CD4-positive, alpha-beta T cell treated with Interleukin-1 beta for 1 hour (primary cell): ENCODE results near the gene DAO.
"Not testable (repeated sequence)": the region's sequence is repeated elsewhere in the genome, so short reads cannot be mapped to it uniquely, and the experiment has no call there.

Experiments
- DNase-seq, 2 donors: peaks; one replicate each; pipeline ENCODE4 v3.0.0-alpha.2; 2020 to 2022

DAO gene

DNA sequence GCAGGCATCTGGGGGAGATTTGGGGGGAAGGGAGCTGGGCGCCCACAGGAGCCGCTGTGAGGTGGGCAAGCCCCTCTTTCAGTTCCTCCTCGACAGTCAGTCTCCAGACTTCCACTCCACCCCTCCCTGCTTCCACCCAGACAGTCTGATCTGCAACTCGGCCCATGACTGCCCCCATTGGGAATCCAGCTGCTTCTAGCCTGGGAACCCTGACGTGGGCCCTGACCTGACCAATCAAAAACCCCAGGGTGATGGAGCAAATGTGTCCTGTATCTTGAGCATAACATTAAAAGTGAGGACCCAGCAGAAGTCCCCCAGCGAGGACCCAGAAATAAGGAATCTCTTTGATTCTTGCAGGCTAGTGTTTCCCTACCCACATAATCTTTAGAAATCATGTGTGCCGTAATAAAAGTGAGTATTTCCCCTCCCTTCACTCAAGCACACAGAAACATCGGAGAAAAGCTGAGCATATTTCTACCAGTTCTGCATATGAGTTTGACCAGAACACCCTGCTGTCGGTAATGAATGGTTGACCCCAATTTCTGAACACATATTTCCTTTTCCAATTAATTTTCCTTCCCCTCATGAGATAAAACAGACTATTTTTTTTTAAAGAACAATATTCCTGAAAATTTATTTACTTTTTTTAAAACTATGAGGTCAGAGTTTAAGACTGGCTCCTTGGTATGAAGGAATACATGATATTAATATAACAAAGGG is 28.9 kb upstream of the DAO start:
- peak; percentile 19 to 69 for DNase-seq

DNA sequence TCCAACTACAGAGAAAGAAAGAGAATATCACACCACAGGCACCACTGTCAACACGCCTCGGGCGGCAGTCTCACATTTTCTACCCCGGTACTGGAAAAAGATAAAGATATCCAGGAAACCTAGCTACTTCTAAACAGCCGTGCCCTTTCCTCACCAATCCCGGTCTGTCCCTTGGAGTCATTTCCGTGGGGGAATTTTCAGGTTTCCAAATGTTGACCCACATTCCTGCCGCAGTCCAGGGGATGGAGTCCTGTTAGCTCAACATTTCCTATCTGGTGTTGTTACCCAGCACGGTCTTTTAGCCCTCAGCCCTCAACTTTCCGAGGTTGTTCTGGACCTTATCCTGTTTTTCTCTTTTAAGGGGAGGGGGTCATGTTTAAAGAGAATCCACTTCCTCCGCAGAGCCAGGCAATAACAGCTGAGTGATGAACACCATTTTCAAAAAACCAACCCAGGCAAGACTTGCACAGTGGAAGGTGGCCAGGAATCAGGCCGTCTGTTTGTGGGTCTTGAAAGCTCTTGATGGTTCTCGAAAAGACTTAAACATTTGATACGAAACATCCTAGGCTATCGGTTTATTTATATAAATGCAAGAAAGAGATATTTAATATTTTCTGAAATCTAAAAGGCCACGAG is 27.1 kb upstream of the DAO start:
- no peak for DNase-seq

DNA sequence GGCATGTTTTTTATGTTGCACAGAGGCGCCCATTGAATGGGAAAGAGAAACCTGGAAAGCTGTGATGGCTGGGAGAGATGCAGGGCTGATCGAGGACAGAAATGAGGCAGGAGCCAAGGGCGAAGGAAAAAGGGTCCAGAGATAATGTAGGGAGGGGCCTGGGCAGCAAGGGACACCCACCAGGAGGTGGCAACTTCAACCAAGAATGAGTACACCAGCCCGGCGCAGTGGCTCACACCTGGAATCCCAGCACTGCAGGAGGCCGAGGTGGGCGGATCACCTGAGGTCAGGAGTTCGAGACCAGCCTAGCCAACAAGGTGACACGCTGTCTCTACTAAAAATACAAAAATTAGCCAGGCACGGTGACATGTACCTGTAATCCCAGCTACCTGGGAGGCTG is 26.5 kb upstream of the DAO start:
- no peak for DNase-seq

DNA sequence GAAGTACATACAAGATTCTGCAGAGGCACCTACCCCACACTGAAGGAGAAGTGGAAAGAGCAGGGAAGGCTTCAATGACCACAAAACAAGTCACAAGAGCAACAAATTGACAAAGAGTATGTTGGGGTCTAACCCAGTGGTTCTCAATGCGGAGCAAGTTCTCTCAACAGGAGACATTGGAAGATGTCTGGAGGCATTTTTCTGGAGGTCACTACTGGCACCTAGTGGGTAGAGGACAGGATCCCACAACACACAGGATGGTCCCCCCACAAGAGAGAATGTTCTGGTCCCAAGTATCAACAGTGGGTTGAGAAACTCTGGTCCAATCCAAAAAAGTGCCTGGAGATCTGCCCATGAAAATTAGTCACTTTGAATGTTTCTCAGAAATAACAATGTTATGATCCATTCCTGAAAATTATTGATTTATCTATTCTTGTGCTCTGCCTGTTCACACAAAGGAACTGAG is 25.9 kb upstream of the DAO start:
- DNase-seq: no peak

DNA sequence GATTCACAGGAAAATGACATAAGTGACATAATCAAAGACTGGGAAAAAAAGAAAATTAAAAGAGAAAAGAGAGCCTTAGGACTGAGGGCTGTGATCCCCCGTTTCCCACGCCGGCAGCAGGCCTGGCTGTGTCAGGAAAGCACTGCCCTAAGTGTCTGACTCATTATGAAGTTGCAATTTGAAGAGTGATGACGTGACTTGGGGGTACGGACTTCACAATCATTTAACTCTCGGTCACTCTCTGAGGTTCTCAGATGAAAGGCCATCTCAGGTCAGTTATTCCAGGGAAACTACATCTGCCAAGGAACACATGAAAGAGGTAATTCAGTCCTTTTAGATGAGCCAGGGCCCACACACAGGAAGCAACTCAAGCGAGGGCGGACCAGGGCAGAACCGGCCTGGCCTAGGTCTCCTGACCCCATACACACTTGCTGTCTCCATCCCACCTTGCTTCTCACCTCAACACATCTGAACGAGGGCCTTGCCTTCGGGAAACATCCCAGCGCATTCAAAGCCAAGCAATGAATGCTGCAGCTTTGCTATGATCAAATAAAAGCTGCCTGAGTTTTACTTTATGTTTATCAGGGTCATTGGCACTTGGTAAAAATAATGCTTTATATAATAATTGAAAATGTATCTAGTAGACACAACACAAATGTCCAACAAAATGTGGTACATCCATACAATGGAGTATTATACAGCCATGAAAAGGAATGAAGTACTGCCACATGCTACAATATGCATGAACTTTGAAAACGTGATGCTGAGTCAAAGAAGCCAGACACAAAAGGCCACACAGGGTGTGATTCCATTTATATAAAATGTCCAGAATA is 25.2 kb upstream of the DAO start:
- DNase-seq: peak in 1 of 2 donors; percentile 46

DNA sequence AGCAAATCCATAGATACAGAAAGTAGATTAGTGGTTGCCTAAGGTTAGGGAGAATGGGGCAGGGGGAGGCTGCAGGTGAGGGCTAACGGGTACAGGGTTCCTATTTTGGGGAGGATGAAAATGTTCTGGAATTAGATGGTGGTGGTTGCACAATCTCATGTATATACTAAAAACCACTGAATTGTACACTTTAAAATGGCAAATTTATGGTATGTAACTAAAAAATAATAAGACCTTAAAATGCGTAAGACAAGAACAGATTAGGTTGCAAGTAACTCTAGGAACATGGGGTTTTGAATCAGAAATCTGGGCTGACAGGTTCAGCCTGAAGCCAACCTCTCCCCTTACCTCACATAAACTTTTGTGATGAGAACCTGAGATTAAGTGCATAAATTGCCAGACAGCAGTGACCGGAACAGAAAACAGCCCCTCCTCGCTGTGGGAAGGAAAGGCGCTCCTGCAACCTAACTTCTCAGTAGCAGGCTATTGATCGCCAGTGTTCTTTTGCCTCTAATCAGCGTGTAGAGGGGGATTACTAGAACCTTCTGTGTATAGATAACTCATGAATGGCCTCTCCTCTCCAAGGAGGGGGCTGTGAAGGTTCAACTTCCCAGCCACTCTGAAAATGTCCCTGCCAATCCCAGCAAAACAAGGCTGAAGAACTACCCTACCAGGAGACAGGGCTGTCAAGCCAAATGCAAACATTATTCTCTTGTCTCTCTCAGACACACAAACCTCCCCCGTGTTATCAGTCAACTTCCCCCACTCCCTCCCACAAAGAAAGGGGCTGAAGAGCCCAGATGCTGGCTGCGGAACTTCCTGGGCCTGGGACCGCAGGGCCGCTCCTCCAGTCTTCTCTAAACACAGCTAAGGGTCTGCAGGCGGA is 24.4 kb upstream of the DAO start:
- no peak for DNase-seq

DNA sequence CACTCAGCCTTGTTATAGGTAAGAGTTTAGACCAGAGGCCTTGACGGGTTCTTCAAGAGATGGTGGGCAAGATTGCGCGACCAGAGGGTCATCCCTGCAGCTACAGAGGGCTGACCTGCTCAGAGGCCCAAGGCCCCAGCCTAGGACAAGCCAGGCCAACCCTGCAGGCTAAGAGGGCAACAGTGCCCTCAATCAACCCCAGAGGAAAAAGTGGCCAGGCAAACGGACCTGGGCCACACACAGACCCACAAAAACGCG is 23.8 kb upstream of the DAO start:
- no peak for DNase-seq

DNA sequence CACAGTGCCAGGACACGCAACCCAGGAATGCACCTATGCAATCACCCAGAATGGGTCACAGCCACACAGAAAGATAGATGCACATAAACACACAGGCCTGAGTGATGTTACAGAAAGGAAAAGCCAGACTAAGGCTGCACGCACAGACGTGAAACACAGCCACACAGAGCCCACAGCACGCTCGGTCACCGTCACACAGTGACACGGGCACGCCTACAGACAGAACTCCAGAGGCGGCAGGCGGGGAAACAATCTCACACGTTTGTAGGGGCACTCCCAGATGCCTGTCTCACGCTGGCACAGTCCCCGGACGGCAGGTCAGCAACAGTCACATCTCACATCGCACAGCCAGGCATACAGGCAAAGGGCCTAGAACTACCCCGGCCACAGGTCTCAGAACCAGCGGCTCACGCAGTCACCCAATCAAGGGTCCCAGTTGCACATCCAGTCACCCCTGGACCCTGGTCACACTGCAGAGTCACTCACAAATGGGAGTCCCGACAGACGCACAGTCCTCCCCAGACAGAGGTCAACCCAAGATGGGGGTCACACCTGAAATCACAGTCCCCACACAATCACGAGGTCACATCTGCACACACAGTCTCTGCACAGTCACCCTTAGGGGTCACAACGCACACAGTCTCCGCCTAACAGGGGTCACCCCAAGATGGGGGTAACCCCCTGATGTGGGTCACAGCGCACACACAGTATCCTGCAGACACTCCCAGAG is 23.3 kb upstream of the DAO start:
- peak; percentile 55 to 69 for DNase-seq

DNA sequence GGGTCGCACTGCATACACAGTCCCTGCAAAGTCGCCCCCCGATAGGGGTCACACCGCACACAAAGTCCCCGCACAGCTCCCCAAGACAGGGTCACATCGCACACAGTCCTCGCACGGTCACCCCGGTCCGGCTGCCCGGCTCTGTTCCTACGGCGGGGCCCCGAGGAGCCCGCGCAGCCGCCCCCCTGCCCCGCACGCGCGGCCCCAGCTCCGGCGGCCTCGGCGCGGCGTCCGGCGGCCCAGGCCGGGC is 22.8 kb upstream of the DAO start:
- DNase-seq: no peak

DNA sequence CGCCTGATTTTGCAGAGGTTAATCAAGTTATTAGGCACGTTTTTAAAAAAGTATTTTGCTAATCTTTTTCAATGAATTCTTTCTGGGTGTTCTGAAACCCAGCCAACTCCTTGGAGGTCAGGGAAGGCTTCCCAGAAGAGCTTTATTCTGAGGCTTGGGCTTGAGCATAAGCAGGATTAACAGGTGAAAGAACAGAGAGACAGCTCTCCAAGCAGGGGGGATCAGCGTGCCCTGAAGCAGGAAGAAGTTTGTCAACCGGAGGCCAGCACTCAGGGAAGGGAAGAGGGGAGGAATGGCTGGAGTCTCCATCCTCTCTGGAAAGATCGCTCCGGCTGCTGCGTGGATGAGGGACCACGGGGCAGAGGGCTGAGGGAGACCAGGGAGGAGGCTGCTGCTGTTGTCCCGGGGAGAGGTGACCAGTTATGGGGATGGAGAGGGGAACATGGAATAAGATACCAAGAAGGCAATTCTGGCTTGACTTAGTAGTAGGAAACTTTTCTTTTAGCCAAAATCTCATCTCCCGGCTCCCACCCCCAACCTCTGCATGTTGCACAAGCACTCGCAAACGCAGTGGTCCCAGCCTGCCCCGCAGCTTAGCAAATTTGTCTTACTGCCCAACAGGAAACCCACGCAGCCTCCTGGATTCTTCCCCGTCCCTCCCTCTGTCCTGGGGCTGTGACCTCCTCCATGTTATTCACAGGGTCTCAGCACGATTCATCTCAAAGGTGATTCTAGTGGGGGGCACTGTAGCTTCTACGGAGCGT is 21.4 kb upstream of the DAO start:
- DNase-seq: no peak

DNA sequence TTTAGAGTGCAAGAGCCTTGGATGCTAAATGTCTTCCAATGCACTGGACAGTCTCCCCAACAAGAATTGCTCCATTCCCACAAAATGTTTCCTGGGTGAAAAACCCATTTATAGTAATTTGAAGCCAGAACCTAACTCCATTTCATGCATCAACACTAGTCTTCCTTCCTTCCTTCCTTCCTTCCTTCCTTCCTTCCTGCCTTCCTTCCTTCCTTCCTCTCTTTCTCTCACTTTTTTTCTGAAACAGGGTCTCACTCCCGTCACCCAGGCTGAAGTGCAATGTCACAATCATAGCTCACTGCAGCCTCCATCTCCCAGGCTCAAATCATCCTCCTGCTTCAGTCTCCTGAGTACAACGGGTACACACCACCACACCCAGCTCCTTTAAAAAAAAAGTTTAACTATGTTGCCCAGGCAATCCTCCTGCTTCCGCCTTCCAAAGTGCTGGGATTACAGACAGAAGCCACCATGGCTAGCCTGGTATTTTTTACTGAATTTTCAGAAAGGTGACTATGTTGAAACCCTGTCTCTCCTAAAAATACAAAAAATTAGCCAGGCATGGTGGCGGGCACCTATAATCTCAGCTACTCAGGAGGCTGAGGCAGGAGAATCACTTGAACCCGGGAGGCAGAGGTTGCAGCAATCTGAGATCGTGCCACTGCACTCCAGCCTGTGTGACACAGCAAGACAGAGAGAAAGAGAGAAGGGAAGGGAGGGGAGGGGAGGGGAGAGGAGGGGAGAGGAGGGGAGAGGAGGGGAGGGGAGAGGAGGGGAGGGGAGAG is 20.6 kb upstream of the DAO start:
- not testable (repeated sequence) for DNase-seq

DNA sequence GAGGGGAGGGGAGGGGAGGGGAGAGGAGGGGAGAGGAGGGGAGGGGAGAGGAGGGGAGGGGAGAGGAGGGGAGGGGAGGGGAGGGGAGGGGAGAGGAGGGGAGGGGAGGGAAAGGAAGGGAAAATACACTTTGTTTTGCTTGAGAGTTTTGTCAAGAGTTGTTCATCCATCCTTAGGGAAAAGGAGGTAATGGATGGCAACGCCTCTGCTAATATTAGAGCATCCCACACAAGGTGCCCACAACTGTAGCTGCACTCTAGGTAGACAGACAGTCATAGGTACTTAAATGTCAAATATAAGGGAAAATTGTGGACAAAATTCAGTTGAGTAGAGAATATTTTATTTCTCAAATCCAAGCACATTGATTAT is 20.0 kb upstream of the DAO start:
- no peak for DNase-seq

DNA sequence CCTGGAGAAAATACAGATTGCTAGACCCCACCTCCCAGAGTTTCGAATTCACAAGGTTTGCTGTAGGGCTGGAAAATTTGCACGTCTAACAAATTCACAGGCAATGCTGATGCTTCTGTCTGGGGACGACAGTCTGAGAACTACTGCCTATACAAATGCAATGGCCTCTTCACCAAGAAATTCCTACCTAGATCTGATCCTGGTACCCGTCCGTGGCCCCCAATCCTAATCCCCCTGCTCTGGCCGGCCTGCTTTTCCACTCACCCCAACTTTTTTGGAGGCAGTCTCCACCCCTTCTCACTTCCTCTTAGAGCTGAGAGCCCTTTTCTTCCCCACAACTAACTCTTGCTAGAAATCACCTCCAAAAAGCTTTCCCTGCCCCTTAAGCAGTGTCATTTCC is 19.4 kb upstream of the DAO start:
- no peak for DNase-seq

DNA sequence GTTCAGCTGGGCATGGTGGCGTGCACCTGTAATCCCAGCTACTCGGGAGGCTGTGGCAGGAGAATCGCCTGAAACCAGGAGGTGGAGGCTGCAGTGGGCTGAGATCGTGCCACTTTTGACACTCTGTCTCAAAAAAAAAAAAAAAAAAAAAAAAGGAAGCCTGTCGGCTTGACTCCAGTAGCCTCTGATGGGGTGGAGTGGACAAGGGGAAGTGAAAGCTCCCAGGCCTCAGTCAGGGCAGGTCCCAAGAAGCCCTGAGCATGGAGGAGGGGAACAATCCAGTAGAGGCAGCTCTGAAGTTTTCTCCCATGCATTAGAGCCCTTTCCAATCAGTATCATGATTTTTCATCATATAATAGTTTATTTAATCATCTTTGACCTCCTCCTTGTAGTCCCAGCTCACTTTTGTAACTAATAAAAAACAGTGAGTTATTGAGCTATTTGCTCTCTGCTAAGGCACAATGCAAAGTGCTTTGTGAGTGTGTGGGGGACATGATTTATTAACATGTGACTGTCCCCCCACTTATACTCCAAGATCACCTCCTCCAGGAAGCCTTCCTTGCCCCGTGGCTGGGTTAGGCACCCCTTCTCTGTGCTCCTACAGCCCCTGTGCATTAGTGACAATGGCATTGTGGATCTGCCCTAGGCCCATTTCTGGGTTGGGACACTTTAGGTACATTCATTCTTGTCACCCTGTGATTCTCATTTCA is 17.9 kb upstream of the DAO start:
- DNase-seq: peak; percentile 21 to 65

DNA sequence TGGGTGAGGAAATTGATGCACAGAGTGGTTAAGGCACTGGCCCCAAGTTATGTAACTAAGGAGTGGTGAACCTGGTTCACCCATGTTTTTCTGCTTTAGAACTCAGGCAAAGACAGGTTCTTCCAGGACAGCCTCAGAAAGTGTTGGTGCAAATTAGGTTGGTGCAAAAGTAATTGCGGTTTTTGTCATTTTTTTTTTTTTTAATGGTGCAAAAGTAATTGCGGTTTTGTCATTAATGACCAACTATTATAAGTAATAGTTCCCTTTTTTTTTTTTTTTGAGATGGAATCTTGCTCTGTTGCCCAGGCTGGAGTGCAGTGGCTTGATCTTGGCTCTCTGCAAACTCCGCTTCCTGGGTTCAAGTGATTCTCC is 17.3 kb upstream of the DAO start:
- no peak for DNase-seq

DNA sequence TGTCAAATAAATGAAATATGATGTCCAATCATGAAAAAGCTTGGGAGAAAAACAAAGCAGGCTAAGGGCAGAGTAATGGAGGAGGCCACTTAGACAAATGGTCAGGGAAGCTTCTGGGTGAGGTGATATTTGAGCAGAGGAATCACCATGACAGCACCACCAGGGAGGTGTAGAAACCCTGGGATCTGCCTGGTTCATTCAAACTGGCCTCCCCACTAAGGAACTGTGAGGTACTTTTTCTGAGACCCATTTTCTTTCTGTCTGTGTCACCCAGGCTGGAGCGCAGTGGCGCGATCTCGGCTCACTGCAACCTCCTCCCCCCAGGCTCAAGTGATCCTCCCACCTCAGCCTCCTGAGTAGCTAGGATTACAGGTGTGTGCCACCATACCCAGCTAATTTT is 14.7 kb upstream of the DAO start:
- no peak for DNase-seq

DNA sequence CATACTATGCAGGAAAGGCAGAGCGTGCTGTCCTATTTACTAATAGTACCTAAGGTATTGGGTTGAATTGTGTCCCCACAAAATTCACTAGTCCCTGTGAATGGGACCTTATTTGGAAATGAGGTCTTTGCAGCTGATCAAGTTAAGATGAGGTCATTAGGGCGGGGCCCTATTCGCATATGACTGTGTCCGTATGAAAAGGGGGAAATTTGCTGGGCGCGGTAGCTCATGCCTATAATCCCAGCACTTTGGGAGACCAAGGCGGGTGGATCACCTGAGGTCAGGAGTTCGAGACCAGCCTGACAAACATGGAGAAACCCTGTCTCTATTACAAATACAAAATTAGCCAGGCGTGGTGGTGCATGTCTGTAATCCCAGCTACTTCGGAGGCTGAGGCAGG is 13.8 kb upstream of the DAO start:
- DNase-seq: peak in 1 of 2 donors; percentile 34

DNA sequence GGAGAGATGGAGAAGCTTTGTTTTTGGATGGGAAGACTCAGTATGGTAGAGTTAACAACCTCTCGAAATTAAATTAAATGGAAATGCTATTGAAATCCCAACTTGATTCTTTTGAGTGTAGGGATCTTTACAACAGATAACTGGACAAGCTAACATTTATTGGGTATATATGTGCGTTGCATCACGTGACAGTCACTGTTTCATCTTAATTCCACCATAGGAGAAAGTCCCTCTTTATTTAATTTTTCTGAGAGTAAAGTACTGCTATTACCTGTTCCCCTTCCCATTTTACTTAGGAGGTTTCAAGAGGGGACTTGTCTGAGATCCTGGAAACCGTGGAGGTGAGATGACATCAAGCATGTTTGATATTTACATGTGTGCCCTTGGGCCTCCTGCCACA is 11.1 kb upstream of the DAO start:
- DNase-seq: no peak

DNA sequence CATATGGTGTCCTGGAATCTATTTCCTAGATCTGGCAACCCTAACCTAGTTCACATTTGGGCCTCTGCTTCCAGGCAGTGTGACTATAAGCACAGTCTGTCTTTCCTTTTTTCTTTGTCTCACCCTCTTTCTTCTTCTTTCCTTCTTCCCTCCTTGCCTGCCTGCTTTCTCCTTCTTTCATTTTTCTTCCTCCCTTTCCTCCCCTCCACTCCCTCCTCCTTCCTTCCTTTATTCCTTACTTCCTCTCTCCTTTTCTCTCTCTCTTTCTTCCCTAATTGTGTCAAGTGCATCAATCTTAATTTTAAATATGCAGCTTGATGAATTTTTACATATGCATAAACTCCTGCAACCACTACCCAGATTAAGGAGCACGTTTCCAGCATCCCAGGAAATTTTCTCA is 4.6 kb upstream of the DAO start:
- no peak for DNase-seq

DNA sequence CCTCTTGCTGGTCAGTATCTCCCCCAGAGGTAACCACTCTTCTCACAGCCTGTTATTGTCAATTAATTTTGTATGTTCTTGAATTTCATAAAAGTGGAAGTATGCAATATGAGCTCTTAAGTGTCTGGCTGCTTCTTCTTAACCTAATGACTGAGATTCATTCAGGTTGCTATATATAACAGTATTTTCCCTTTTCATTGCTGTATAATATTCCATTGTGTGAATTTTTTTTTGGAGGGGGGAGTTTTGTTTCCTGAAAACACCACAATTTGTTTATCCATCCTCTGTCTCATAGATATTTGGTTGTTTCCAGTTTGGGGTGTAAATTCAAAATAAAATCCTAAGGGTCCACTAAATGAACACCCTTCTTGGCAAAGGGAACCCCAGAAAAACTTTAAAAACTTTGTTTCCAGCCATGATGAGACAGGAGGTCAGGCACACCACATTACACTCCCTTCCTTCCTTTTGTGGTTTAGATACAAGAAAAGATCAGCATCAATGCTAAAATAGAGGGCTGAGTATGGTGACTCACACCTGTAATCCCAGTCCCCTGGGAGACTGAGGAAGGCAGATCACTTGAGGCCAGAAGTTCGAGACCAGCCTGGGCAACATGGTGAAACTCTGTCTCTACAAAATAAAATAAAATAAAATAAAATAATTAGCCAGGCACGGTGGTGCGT is 4.1 kb upstream of the DAO start:
- no peak for DNase-seq
